Esophagus squamous epithelium (tissue), 4 donors: Measurements from ENCODE around the gene CLEC18B.

Source experiments
- POLR2A ChIP-seq, 4 donors: fragments of 450-650 bp; IDR thresholded peaks; one replicate each; pipeline ENCODE4 v1.6.1; 2017; ENCODE audit warnings: antibody characterized with exemption in 4 of 4, mild to moderate bottlenecking in 4 of 4, moderate library complexity in 3 of 4
- TF ChIP-seq, protein P1 (sequence below), 6 experiments: fragments of 450-650 bp in 4 of 6; fragments of 200-600 bp in 2 of 6; sonication (generic) in 2 of 6; IDR thresholded peaks; one replicate each; pipeline ENCODE4 v1.5.1; 2016 to 2019; ENCODE audit warnings: antibody characterized with exemption in 6 of 6, mild to moderate bottlenecking in 4 of 6, moderate library complexity in 4 of 6

DNA sequence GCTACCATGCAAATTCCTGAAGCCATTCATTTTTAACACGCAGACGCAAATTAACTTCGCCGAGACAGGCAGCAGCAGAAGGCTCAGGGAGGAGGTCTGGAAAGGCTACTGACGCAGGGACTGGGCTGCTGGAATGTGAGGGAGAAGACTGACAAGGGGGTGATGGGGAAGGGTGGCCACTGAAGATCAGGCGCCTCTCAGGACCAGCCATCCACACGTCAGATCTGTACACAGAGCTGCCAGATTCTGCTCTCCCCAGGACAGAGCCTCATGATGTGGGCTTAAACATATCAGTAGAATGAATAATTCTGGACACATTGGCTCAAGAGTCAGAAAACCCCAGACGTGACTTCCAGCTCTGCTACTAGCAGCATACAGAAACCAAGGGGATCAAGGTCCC is 25.6 kb upstream of the CLEC18B start:
- TF ChIP-seq, protein P1, sequence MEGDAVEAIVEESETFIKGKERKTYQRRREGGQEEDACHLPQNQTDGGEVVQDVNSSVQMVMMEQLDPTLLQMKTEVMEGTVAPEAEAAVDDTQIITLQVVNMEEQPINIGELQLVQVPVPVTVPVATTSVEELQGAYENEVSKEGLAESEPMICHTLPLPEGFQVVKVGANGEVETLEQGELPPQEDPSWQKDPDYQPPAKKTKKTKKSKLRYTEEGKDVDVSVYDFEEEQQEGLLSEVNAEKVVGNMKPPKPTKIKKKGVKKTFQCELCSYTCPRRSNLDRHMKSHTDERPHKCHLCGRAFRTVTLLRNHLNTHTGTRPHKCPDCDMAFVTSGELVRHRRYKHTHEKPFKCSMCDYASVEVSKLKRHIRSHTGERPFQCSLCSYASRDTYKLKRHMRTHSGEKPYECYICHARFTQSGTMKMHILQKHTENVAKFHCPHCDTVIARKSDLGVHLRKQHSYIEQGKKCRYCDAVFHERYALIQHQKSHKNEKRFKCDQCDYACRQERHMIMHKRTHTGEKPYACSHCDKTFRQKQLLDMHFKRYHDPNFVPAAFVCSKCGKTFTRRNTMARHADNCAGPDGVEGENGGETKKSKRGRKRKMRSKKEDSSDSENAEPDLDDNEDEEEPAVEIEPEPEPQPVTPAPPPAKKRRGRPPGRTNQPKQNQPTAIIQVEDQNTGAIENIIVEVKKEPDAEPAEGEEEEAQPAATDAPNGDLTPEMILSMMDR (IDR thresholded peaks at IDR 0.05), result no peak
- no peak for TF ChIP-seq POLR2A (IDR thresholded peaks at IDR 0.05)
